ENCODE results near the gene SH2D3A.

The SH2D3A gene

DNA sequence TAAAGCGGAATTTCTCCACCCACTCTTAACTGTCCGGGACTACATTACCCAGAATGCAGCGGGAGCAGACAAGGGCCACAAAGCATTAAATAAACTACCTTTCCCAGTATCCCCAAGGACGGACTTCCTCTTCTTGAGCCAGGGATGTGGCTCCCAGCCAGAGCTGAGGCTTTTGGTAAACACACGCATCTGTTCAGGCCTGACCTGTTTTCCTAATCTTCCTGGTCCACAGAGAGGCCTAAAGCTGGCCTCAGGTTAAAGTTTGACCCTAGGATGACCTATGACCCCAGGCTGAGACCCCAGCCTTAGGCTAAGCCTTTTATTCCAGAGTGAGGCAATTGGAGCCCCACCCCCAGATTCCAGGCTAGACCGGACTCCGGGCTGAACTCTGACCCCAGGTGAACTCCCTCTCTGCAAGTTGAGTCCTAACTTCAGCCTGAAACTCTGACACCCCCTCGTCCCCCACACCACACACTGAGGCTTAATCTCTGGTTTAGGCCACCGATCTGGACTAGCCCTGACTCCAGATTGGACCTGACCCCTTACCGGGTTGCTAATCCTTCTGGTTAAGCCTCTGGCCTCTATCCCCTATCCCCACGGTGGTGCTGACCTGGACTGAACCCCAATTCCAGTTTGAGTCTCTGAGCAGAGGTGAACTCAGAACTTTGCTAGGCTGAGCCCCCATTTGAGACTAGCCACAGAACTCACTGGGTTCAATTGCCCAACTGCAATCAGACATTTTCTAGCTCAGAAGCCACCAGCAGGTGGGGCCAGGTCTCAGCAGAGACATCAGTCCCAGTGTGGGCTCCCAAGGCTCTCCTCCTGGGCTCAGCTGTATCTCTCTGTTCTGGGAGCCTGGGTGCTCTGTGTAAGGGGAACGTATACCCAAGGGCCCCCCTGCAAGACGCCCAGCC is 29.1 kb downstream of the SH2D3A start:
- peak; percentile 61 to 66 for DNase-seq (ENCODE audit: low read depth in 2 of 2)

DNA sequence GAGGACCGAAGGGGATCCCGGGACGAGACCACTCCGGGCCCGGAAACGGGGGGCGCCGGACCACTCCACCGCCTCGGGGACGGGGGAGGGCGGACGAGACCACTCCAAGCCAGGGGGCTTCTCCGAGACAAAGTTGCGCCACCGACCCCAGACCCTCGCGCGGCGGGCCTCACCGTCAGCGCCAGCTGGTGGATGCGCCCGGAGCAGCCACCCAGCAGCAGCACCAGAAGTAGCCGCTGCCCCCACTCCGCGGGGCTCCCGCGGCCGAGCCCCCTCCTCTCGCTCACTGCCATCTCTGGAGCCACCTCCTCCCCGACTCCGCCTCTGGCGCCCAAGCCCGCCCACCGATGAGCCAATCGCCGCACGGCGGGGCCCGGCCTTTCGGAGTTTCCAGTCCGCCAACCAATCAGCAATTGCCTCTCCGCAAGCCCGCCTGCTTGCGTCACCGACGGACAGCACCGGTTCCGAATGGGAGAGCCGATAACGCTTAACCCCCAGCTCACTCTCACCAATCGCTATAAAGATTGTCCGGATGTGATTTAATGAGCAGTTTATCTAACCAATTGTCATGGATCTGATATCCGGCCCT is 29.9 kb downstream of the SH2D3A start, which contains the start of gene GPR108:
Gene GPR108 (minus strand): TSS at position 297 of the 589 bp plus-strand sequence. CDS start 4 bp downstream, at position 293.
- peak; percentile 96 to 98 for DNase-seq (ENCODE audit: low read depth in 2 of 2)

DNA sequence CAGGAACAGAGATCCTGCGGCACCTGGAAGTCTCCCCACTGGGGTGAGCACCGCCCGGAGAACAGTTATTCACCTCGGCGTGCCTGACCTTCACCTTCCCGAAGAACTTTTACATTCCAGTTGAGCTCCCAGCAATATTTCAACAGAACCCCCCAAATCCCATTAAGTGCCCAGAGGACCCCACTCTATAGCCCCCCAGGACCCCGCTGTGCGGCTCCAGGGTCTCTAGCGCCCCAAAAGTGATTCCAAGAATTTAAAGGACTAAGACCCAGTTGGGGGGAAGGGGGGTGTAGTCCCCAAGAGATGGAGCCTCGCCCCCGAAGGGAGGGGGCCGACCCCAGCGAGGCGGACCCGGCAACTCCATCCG is 30.3 kb downstream of the SH2D3A start:
- no peak for DNase-seq (ENCODE audit: low read depth in 2 of 2)

DNA sequence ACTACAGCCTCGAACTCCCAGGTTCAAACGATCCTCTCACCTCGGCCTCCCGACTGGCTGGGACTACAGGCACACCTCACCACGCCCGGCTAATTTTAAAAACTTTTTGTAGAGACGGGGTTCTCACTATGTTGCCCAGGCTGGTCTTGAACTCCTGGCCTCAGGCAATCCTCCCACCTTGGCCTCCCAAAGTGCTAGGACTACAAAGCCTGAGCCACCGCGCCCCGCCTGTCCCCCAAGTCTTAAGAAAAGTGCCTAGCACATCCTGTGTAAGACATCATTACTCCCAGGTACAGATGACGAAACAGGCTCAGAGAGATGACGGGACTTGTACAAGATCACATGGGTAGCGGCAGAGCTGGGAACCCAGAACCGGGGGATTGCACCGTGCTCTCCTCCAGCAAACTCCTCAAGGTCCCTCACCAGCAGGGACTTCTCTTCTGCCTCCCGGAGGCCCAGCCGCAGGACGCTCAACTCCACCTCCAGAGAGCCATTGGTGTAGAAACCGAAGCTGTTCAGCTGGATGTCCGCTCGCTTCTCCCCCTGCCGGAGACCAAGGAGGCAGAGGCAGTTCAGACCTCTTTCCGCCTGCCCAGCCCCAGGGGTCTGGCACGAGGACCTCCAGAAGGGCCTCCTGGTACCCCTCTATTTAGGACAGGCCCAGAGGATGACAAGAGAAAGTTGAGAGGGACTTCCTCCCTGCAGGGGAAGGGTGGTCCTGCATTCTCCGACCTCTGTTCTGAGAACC is 30.9 kb downstream of the SH2D3A start:
- peak; percentile 48 to 53 for DNase-seq (ENCODE audit: low read depth in 2 of 2)

DNA sequence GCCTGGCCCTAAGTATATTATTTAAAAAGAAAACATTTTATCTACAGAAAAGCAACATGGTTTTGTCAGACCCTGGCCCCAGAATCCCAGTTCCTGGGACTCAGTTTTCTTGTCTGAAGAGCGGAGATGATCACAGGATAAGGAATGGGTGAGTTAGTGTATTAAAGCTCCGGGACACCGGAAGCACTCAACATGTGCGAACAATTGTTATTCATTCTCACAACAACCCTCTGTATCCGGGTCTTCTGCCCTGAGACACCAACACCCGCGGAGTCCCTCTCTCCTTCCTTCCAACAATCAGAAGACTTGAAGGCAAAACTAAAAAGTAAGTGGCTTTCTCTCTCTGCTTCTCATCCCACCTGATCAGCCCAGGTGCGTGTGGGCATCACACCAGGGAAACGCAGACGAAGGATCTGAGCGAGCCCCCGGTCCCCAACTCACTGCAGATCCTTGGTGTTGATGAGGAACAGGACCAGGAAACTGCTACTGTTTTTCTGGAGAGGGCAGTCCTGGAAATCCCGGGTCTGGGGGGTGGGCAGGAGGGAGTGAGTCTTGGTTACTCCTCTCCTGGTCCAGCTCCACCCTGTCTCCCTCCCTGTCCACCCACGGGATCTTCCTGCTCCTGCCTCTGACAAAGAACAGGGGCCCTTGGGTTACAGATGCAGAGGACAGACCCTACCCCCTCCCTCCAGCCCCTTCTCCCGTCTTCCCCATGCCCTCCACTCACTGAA is 31.9 kb downstream of the SH2D3A start:
- no peak for DNase-seq (ENCODE audit: low read depth in 2 of 2)

DNA sequence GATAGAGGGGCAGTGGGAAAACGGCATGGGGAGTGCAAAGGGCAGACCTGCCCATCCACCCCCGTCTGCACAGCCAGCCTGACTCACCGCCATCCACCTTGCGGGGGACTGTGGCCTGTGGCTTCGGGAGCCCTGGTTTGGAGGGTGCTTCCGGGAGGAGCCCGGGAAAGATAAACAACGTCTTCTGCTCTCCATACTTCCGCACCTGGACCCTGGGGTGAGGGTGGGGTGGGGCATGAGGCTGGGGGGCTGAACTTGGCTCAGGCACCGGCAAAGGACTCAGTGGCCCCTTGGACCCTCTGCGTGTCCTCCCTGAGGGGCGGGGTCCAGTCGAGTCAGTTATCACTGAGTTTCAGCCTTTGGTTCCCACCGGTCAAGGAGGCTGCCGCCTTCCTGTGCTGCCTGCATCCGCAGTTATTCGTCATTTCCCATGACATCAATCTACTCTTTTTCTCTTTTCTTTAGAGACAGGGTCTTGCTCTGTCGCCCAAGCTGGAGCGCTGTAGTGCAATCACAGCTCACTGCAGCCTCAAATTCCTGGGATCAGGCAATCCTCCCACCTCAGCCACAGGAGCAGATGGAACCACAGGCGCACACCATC is 33.0 kb downstream of the SH2D3A start:
- no peak for DNase-seq (ENCODE audit: low read depth in 2 of 2)

DNA sequence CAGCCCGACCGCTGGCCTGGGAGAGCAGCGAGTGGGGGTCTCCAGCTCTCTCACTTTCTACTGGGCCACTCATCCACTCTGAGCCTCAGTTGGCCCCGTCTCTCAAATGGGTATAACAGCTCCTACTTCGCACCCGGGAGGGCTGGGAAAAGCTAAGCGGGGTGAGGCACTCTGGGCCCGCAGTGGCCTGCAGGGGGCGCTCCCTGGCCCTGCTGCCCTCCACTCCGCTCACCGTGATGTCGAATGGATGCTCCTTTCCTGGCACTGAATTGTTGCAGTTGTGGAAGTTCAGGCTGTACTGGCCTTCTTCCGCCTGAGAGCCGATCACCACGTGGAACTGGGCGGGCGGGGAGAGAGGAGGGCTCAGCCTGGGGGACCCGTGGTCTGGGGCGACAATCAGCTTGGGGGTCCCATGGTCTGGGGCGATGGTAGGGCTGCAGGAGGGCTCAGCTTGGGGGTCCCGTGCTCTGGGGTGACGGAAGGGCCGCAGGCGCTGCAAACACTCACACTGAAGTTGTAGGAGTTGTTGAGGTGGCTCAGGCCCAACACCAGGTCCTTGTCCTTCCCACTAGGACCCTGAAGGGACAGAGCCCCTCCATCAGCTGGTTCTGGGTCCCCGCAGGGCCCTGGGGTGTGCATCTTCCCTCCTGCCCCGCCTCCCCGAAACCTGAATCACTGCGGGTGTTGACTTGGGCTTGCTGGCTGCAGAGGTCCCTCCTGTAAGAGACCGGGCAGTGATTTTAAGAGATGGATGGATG is 33.7 kb downstream of the SH2D3A start:
- DNase-seq (ENCODE audit: low read depth in 2 of 2): no peak

DNA sequence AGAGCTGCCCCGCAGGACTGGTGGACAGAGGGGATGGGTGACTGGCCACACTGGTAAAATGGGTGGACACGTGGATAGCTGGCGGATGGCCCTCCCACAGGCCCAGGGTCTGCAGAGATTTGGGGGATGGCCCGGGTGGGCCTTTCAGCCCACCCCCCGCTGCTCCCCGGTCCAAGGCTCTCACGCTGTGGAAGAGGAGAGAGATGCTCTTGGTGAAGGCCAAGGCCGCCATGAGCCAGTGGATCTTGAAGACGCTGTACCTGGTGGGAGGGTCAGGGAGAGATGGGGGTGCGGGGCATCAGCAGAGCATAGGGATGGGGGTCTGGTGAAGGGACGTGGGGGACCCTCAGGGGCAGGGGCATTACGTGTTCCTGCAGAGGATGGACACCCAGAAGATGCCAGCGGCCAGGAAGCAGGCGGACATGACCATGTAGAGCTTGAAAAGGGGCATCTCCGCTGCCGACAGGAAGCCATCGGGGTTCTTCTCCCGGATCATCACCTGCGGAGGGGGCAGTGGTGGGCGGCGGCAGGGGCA is 34.4 kb downstream of the SH2D3A start:
- no peak for DNase-seq (ENCODE audit: low read depth in 2 of 2)

DNA sequence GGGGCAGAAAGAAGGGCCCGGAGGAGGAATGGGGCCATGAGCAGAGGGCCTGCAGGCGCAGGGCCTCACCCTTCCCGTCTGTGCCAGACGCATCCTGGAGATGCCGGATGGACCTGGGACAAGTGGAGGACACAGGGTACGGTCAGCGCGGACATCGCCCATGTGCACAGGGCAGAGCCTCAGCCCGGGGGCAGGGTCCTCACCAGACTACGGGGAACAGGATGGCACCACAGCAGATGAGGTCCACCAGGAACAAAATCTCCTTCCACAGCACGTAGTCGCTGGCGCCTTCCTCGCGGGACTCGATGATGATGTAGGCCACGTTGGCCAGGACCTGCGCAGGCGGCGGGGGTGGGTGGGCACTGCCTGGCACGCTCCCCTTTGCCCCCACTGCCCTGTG is 35.4 kb downstream of the SH2D3A start:
- DNase-seq (ENCODE audit: low read depth in 2 of 2): no peak

DNA sequence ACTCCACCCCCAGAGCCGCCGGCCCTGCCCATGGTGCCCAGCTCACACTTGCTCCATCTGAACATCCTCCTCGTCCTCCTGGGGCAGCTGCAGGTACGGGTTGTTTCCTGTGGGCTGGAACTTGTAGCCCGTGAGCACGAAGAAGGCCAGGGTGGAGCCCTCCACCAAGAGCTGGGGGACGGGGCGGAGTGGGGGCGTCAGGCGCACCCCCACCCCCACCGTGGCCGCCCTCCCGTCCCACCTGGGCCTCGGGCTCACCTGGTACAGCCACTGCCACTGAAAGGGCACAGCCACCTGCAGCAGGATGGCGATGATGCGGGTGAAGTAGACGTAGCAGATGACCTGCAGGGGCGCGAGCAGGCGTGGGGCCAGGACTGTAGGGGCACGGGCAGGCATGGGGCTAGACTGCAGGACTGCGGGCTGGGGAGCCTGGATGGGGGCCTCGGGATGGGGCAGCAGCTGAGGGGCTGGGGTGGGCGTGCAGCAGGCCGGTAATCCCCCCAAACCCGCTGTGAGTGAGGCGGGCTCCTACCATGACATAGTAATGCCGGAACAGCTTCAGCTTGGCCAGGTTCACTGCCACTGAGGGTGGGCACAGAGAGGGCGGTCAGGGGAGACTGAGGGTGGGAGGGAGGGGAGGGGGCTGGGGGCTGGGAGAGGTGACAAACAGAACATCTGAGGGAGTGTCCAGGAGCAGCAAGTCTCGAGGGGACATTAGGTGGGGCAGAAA is 36.1 kb downstream of the SH2D3A start:
- no peak for DNase-seq (ENCODE audit: low read depth in 2 of 2)

DNA sequence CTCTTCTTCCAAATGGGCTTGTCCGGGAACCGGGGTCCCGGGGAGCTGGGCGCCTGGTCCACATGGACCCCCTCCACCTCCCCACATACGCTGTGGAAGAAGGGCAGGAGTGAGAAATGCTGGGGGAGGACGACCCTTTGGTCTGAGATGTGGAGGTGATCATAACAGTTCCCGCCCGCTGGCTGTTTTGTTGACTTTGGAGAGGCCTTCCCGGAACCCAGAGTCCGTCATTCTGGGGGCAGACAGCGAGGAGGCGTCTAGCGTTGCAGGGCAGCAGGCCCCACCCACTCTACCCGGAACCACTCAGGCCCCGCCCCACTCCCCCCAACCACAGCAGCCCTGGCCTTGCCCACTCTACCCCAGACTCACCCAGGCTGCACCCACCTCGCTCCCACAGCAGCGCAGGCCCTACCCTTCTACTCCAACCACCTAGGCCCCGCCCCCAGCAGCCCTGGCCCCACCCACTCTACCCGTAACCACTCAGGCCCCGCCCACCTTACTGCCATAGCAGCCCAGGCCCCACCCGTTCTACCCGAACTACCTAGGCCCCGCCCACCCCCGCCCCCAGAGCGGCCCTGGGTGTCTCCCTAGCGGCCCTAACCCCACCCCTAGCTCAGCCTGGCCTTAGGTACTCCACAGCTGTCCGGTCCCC is 37.0 kb downstream of the SH2D3A start:
- DNase-seq (ENCODE audit: low read depth in 2 of 2): peak in 1 of 2 donors; percentile 33

DNA sequence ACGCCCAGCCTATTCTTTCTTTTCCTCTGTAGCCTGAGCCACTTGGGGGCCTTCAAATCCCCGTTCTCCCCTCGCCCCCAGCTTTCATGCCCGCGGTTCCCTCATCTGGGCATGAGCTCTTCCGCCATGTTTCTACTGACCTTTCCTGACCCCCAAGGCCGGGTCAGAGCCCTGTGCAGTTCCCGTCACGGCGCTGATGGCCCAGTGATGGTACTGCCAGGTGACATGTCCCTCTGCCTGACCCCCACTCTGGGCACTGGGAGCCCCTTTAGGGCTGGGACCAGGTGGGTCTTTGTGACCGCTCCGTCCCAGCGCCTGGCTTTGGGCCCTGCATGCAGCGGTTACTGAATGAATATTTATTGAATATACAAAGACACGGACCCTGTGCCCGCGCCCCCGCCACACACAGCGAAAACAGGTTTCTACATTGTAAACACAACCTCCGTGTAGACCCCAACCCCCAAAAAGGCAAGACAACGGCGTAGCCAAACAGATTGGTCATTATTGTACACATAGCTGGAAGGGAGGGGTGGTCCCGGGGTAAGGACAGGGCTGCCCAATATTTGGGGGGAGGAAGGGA is 37.6 kb downstream of the SH2D3A start:
- DNase-seq (ENCODE audit: low read depth in 2 of 2): no peak

DNA sequence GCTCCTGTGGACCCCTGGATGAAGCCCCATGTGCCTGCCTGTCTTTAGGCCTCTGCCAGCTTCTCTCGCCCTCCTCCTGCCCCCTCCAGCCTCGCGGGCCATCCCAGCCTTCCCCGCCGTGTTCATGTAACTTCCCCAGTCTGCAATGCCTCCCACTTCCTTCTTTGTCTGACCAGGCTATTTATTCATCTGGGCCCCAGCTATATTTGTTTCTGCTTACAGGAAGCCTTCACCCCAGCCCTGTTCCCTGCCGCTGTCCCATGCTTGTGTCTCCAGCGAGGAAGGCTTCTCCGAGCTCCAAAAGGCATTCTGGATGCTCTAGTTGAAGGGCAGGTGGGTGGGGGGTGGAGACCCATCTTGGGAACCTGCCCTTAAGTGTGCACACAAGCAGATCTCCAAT is 38.9 kb downstream of the SH2D3A start:
- no peak for DNase-seq (ENCODE audit: low read depth in 2 of 2)

DNA sequence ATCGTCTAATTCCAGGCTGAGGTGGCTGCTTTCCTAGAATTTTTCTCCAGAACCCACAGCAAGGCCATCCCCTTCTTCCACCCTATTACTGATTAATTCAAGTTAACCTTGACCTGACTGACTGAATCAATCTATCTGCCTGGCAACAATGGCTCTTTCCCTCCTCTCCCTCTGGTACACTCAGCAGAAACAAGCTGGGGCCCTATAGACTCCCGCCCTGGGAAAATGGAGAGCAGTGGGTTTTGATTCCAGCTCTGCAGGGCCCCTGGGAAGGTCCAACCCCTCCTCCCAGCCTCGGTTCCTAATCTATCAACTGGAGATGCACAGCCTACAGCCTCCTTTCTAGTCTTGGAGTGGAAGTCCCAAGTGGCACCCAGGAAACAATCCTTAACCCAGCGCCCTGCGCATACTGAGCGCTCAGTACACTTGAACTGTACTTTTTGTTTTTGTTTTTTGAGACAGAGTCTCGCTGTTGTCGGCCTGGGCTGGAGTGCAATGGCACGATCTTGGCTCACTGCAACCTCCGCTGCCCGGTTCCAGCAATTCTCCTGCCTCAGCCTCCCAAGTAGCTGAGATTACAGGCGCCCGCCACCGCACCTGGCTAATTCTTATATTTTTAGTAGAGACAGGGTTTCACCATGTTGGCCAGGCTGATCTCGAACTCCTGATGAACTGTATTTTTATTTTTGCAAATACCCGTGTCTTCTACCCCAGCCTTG is 41.6 kb downstream of the SH2D3A start:
- no peak for DNase-seq (ENCODE audit: low read depth in 2 of 2)

DNA sequence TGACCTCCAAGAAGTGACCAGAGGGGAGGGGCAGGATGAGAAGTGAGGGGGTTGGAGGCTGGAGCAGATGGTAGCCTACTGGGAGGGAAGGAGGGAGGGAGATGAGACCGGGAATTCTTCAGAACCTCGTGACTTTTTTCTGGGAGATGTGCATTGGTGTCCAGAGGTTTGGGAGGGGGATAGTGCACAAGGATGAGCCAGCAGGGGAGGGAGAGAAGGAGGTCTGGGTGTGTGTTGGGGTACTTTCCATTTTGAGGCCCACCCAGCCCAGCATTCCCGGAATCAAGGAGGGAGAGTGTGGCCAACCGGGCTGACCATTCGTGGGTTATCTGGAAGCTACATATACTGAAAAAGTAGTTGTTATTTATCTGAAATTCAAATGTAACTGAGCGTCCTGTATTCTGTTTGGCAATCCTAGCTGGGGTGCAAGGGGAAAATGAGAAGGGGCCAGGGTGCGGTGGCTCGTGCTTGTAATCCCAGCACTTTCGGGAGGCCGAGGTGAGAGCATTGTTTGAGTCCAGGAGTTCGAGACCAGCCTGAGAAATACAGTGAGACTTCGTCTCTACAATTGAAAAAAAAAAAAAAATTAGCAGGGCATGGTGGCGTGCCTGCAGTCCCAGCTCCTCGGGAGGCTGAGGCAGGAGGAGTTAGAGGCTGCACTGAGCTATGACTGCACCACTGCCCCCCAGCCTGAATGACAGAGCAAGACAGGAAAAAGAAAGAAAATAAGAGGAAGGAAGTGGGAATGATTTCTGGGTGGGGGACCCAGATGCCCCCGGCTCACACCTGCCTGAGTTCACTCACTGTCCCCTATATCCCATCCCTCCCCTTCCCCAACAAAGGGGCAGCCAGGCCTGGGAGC is 42.4 kb downstream of the SH2D3A start:
- no peak for DNase-seq (ENCODE audit: low read depth in 2 of 2)

DNA sequence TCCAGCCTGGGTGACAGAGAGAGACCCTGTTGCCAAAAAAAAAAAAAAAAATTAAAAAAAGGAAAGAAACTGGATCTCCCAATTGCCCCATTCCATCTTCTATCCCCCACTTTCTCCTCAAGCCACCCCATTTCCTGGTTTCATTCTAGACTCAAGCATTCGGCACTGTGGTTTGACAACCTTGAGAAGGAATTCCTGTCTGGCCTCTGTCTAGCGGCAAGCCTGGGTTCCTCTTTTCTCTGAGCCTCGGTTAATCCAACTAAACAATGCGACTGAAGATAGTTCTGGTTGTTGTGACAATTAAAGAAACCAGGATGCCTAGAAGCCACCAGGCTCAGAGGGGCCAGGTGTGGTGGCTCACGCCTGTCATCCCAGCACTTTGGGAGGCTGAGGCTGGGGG is 43.5 kb downstream of the SH2D3A start:
- no peak for DNase-seq (ENCODE audit: low read depth in 2 of 2)

DNA sequence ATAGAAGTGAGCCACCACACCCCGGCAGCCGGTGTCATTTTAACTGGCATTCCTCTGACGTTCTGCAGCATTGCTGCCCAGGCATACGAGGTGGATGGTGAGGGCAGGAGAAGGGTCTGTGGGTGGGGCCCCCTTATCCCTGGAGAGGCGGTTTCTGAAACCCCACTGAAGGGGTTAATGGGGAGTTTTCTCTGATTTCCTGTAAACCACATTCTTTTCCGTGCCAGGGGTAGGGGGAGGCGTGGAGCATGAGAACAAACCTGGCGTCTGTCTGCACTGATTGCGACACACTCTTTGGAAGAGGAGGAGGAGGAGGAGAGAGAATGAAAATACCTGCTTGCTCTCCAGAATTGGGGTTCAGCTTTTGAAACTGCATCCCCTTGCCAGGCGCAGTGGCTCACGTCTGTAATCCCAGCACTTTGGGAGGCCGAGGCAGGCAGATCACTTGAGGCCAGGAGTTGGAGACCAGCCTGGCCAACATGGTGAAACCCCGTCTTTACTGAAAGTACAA is 44.1 kb downstream of the SH2D3A start:
- DNase-seq (ENCODE audit: low read depth in 2 of 2): no peak
